ENCODE results near the gene MLC1. TPM values are rescaled to one million over a fixed set of nuclear protein-coding genes. Genes with fewer than 3 reads are reported as not detected.

Gene MLC1
- total RNA-seq, 1 donor from 2014 or later: 2.3 TPM

GRCh38 chr22:50070366-50070765 lies 14.9 kb downstream of the MLC1 start:
- intact Hi-C loops (cut with DNase I): no loop called here
- no peak for DNase-seq
- H3K27me3 ChIP-seq: no peaks in the 10 kb centered on the region
- H3K27ac ChIP-seq: no peak overlapping the region
- TF ChIP-seq CTCF (IDR thresholded peaks at IDR 0.05): no peak
- no peaks in the 10 kb centered on the region for H3K4me1 ChIP-seq
- no peaks in the 10 kb centered on the region for H3K36me3 ChIP-seq
- no peaks in the 10 kb centered on the region for H3K9me3 ChIP-seq
- no peak overlapping the region for H3K4me3 ChIP-seq
- ATAC-seq: no peak

DNA sequence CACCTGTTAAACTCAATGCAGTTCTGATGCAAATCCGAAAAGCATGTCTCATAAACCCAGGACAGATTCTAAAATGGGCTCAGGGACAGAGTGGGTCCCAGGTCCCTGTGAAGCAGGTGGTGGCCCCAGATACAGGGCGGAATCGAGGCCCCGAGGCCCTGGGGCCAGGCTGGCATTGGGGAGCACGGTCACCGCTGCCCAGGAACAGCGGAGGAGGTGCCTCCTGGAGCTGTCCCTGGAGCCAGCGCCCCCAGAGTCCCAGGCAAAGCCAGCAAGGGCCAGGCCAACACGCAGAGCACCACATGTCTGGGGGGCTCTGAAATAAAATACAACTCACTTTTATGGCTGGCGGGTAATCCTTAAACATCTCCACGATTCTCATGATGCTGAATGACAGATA lies 17.1 kb downstream of the MLC1 start:
- Histone ChIP-seq H3K36me3 (no peaks in the 10 kb centered on the region), H3K27ac (no peak overlapping the region), H3K4me3 (no peak overlapping the region), H3K27me3 (no peaks in the 10 kb centered on the region), H3K4me1 (no peaks in the 10 kb centered on the region), H3K9me3 (no peaks in the 10 kb centered on the region)
- no peak for DNase-seq
- no peak for ATAC-seq
- intact Hi-C loops (cut with DNase I): no loop called here
- TF ChIP-seq CTCF (IDR thresholded peaks at IDR 0.05): no peak

- Histone ChIP-seq H3K27ac (no peak overlapping the region), H3K4me3 (no peak overlapping the region), H3K4me1 (no peaks in the 10 kb centered on the region), H3K27me3 (no peaks in the 10 kb centered on the region), H3K9me3 (no peaks in the 10 kb centered on the region), H3K36me3 (no peaks in the 10 kb centered on the region)
- intact Hi-C loops (cut with DNase I): no loop called here
- TF ChIP-seq CTCF (IDR thresholded peaks at IDR 0.05): no peak
- DNase-seq: no peak
- ATAC-seq: no peak
Observed at GRCh38 chr22:50067244-50067643, 18.0 kb downstream of the MLC1 start.

- no peak overlapping the region for H3K4me3 ChIP-seq
- no peaks in the 10 kb centered on the region for H3K4me1 ChIP-seq
- DNase-seq (no peak), ATAC-seq (no peak)
- H3K9me3 ChIP-seq: no peaks in the 10 kb centered on the region
- intact Hi-C loops (cut with DNase I): no loop called here
- peaks cover 8% of the 10 kb centered on the region for H3K27me3 ChIP-seq
- no peaks in the 10 kb centered on the region for H3K36me3 ChIP-seq
- no peak for TF ChIP-seq CTCF (IDR thresholded peaks at IDR 0.05)
- no peak overlapping the region for H3K27ac ChIP-seq
Observed at GRCh38 chr22:50064453-50064852, 20.8 kb downstream of the MLC1 start.

GRCh38 chr22:50063589-50064393 lies 21.4 kb downstream of the MLC1 start:
- intact Hi-C loops (cut with DNase I): no loop called here
- Histone ChIP-seq H3K4me1 (peaks cover 2% of the 10 kb centered on the region), H3K36me3 (no peaks in the 10 kb centered on the region), H3K9me3 (no peaks in the 10 kb centered on the region), H3K27me3 (peaks cover 12% of the 10 kb centered on the region), H3K4me3 (no peak overlapping the region), H3K27ac (no peak overlapping the region)
- no peak for ATAC-seq
- DNase-seq: no peak
- no peak for TF ChIP-seq CTCF (IDR thresholded peaks at IDR 0.05)
